NCI-H446 treated with DMSO at 0.1 percent for 48 hours (cell line): ENCODE data around the gene TYW1B.
"Not testable (repeated sequence)": the region's sequence is repeated elsewhere in the genome, so short reads cannot be mapped to it uniquely, and the experiment has no call there.

Experiments used
- DNase-seq: peaks from one replicate; lab custom pipeline; 2025; lab: John Stamatoyannopoulos, UW

Gene TYW1B

DNA sequence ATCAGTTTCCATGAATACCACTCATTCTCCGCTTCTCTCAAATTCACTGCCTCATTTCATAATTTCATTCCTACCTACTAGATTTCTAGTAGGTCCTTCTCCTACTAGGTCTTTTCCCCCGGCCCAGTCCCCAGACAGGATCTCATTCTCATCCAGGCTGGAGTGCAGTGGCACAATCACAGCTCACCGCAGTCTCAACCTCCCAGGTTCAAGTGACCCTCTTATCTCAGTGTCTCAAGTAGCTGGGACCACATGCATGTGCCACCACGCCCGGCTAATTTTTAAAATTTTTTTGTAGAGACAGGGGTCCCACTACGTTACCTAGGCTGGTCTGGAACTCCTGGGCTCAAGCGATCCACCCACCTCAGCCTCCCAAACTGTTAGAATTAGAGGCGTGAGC, 132.5 kb downstream of the TYW1B start:
- DNase-seq: not testable (repeated sequence)

DNA sequence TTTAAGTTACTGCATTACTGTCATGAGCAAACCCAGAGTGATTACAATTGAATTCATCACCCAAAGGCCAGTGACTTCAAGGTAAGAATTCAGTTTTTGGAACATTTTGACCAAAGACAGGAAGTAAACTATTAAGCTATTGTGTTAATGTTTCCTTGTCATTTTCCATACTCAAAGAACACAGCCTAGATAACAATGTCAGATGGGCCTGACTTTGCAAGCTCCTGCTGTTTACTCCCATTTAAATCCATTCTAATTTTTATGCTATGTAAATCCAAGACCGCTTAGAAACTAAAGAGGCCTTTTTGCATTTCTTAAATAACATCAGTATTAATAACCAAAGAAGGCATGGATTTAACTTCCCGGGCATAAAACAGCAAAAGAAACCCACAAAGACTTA, 136.6 kb downstream of the TYW1B start:
- not testable (repeated sequence) for DNase-seq

DNA sequence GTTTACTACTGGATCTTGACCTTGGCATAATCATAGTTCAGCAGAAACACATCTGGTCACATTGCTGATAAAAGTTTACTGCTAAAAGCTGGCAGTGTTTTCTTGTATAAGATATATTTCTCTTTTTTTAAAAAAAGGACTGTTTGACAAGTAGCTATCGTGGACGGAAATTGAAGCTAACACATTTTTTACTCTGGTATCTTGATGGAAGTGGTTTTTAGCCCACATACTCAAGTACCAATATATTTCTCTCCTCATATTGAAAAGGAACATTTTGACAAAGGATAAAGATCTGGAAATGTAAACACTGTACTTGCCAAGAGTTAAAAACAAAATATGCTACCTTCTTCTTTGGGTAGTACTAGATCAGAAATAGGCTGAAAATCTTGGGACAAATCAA, 137.8 kb downstream of the TYW1B start:
- not testable (repeated sequence) for DNase-seq

DNA sequence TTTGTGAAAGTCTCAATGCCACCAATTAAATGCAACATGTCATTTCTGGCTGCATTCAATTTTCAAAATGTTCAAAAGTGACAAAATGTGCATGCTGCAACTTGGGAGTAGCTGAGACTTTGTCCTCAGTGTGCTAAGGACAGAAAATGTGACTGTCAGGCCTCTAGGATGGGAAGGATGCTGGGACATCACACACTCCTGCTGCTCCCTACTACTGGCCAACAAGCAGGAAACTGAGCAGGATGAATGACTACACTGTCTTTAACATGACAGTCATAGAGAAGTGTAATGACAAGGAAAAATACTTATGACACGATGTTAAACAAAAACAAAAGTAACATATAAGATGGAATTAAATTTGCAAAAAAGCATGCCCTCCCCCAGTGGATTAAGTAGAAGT, 138.7 kb downstream of the TYW1B start:
- not testable (repeated sequence) for DNase-seq

DNA sequence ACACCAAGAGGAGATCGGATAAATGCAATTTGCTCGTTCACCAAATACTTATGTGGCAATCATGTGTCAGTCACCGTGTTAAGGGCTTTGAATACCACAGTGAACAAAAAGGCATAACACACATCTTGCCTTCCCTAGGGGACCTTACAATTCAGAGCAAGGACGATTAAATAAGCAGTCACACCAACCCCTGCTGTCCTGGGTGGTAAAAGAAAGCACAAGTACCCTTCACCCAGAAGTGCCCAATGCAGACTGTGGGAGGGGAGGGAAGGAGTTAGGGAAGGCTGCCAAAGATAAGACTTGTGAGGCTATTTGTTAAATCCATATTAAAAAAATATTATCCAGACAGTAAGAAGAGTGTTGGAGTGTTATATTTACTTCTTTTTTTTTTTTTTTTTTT, 146.8 kb downstream of the TYW1B start:
- DNase-seq: not testable (repeated sequence)

DNA sequence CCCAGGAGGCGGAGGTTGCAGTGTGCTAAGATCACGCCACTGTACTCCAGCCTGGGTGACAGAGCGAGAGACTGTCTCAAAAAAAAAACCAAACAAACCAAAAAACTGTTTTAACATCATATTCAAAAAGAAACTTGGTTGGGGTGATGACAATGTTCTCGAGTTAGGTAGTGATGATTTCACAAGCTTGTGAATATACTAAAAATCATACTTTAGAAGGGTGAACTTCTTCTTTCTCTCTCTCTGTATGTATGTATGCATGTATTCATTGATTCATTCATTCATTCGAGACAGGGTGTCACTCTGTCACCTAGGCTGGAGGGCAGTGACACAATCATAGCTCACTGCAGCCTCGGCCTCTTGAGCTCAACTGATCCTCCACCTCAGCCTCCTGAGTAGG, 151.1 kb downstream of the TYW1B start:
- DNase-seq: not testable (repeated sequence)

DNA sequence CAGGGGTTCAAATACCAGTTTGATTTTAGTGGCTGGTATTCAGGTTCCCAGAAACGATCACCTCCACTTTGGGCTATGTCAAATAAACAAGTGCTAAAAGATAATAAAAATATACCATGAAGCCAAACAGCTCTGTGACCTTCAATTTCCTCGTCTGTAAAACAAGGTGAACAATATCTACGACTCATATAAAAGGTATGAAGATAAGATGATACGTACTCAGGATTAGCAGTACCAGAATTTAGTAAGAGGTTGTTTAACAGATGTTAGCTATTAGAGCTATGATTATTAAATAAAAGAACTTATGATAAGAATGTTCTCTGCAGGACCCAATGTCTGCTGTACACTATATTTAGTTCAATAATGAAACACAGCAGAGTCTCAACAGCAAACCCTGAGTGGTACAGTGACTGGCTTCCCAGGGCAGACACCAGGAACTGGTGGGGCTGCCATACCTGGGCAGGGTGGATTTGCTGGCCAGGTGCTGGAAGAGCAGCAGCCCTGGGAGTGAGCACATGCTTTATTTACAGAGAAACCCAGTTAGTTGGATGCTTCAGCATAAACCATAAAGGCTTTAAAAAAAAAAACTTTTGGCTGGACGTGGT, 151.8 kb downstream of the TYW1B start:
- DNase-seq: not testable (repeated sequence)

DNA sequence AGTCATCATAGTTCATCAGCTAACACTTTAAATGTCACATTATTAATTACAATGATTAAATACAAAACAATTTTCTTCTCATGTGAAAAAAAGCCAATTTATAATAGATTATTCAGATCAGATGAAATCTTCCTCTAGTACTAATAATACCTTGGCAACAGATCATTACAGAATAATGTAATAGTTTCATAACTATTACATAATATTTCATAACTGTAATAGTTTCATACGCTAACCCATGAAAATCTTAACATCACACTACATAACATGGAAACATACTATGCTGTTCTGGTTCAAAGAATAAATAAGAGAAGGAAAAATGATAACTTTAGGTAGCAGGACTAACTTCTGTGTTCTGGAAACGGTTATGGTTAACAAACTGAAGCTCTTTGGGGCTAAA, 152.3 kb downstream of the TYW1B start:
- DNase-seq: not testable (repeated sequence)

DNA sequence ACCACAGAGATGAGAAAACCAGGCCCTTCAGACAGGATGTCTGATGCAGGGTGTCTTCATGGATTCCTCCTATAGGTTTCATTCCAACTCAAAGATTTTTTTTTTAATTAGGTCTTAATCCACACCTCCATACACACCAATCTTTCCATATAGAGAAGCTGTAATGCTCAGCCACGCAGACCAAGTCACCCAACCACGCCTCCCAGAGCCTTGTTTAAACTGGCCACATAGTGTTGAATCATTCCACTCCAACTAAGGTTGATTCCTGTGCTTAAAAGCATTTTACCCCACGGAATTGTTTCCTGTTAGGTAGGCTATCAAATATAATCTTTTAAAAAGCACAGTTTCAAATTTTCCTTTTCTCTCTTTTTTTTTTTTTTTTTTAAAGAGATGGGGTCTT, 153.6 kb downstream of the TYW1B start:
- no peak for DNase-seq

DNA sequence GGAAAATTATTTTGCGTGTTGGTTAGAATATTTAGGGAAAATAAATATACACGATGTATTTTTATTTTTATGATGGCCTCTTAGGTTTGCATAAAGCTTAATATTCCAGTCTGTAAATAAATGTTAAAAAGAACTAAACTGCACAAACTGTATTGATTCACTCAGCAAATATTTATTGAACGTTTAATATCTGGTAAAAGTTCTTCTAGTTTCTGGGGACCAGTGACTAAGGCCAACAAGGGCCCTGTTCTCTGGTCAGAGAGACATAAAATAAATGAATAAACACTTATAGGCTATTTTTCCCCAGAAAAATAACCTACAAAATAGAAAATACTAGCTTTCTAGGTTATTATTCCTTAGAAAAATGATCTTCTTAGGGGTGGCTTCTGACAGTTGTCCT, 157.2 kb downstream of the TYW1B start:
- DNase-seq: not testable (repeated sequence)

DNA sequence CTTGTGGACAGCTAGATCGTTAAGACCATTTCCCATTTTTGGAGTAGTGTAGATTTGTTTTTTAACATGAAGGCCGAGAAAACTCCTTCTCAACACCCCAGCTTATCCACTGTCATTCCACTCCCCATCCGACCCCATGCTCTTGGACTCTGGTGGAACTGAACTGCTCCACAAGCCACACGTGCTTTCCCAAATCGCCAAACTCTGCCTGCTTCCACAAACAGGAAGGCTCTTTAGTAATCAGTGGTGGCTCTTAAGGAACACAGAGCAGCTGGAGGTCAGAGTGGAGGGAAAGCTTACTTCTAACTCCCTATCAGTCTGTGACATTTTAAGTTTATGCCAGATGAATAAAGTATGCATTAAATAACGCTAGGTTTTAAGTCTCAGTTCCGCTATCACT, 159.6 kb downstream of the TYW1B start:
- DNase-seq: not testable (repeated sequence)

DNA sequence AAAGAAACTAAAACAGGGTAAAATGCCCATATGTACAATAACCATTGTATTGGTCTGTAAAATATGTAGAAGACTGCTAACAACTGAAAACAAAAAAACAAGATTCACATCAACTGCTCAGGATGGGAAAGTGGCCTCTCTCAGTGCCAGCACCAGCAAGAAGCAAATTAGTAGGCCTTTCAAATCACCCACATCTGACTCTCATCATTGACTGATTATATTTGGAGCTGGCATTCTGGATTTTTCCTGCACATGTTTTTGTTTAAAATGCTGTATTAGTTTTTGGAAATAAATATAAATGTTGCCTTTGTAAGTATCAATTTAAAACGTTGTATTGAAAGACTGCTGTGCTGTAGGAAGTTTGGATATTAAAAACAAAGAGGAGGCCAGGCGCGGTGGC, 161.0 kb downstream of the TYW1B start:
- DNase-seq: not testable (repeated sequence)

DNA sequence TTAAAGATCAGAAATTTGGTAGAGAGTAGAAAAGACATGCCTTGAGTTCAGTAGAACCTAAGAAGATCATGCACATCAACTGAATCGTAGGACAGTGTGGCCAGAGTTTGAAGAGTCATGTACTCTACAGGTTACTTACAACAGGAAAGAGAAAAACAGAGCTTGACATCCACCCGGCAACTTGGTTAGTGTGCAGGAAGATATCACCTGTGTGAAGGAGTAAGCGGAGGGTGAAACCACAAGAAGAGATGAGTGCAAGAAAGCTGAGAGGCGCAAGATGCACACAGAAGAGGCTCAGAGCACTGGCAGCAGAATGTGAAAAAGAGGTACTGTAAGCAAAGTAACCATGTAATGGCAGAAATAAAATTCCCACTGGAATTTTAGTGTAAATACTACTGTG, 179.4 kb downstream of the TYW1B start:
- not testable (repeated sequence) for DNase-seq

DNA sequence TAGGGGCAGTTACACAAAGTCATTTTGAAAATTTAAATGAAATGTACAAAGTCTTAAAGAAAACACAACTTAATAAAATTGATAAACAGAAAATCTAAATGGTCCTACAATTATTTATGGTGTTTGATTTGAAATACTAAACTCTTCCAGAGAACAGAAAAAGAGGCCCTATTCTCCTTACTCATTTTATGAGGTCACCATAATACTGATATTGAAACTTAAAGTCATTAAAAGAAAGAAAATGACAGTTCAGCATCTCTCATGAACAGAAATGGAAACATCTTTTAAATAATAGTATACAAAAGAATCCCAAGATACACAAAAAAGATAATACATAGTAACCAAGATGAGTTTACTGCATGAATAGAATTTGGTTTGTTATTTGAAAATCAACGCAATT, 184.3 kb downstream of the TYW1B start:
- not testable (repeated sequence) for DNase-seq

DNA sequence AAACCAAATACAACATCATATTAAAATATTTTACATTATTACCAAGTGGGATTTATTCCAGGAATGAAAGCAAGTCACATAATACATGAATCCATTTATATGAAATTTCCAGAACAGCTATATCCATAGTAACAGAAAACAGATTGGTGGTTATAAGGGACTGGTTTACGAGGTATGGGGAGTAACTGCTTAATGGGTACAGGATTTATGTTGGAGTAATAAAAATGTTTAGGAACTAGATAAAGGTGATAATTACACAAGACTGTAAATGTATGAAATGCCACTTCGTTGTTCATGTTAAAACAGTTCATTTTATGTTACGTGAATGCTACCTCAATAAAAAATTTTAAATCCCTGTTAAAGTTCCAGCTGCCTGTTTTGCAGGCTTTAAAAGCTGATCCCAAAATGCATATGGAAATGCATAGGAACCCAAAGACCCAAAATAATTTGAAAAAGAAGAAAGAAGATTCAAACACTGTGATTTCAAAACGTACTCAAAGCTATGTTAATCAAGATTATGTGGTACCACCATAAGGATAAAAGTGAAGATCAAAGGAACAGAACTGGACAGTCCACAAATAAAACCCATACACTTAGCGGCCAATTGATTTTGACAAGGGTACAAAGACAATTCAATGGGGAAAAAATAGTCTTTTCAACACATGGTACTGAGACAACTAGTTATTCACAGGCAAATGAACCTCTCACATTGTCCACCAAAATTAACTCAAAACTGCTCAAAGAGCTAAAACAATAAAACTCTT, 186.3 kb downstream of the TYW1B start:
- not testable (repeated sequence) for DNase-seq

DNA sequence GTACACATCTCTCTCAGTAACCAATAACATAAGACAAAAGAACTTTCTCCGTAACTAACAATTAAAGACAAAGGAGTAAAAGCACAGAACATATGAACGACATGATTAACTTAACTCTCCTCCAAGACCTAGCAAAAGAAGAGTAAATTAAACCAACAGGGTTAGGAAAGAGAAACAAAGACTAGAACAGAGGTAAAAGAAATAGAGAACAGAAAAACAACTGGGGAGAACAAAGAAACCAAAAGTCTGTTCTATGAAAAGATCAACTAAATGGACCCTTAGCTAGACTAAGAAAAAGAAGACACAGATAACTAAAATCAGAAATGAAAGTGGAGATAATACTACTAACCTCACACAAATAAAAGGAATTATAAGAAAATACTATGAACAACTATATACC, 187.3 kb downstream of the TYW1B start:
- not testable (repeated sequence) for DNase-seq

DNA sequence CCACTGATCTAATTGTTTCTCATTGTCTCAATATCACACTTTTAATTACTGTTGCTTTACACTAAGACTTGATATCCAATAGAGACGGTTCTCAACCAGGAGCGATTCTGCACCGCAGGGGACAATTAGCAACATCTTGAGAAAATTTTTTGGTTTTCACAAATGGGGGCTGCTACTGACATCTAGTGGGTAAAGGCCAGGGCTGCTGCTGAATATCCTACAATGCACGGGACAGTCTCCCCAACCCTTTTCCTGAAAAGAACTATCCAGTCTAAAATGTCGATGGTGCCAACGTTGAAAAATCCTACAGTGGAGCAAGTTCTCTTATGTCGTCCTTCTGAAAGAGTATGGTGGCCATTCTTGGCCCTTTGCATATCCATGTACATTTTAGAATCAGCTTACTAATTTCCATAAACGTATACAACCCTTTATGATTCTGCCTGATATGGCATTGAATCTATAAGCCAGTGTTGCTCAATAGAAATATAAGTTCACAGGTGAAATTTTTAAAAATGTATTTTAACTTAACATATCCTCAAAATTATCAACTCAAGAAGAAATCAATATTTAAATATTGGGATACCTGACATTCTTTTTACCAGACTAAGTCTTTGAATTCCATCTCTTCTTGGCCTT, 192.6 kb downstream of the TYW1B start:
- DNase-seq: not testable (repeated sequence)

DNA sequence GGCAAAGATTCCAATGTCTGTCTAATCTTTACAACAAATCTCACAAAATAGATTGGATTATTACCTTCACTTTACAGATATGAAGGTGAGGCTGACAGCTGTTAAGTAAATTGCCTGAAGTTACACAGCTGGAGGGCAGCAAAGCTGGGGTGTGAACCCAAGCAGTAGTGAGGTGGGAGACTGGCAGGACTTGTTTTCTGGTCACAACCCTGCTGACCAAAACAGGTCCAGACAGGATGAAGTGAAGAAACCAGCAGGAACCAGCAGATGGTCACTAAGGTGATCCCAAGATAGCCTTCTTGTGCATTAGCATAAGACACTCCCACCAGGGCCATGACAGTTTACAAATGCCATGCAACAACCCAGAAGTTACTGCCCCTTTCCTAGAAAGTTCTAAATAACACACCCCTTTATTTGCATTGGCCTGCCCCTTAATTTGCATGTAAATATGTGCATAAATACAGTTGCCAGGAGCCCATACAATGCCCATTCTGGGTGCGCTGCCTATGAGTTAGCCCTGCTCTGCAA, 195.2 kb downstream of the TYW1B start:
- not testable (repeated sequence) for DNase-seq

DNA sequence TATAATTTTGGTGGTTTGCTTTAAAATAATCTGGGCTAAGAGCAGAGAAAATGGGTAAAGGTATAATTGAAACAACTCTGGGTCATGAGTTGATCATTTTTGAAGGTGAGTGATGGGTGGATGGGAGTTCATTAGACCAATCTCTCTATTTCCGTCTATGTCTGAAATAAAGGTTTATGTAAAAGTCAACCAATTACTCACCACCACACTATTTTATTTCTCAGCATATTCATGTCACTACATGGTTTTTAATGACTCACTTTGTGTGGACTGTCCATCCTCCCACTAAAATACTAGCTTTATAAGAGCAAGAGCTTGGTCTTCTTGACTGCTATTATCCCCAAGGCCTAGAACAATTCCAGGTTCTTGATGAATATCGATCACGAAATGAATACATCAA, 199.6 kb downstream of the TYW1B start:
- DNase-seq: not testable (repeated sequence)

DNA sequence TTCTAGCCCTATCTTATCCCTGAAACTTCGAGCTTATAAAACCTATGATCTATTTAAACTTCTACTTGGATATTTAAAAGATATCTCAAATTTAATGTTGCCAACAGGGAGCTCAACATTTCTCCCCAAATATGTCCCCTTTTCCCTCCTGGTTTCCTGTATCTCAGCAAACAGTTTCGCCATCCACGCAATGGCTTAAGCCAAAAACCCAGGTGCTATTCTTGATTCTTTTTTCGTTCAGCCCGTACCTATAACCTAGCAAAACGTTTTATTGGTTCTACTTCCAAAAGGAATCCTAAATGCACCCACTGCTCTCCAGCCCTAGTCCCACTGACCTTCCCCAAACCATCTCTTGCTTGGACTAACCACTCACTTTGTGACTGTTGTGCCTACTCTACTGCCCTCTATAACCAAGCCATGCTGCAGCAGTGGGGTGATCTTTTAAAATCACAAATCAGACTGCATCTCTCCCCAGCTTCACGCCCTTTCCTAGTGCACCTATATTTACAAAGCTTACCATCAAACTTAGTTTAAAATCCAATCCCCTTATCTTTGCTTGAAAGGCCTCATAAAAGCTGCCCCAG, 201.5 kb downstream of the TYW1B start:
- not testable (repeated sequence) for DNase-seq

DNA sequence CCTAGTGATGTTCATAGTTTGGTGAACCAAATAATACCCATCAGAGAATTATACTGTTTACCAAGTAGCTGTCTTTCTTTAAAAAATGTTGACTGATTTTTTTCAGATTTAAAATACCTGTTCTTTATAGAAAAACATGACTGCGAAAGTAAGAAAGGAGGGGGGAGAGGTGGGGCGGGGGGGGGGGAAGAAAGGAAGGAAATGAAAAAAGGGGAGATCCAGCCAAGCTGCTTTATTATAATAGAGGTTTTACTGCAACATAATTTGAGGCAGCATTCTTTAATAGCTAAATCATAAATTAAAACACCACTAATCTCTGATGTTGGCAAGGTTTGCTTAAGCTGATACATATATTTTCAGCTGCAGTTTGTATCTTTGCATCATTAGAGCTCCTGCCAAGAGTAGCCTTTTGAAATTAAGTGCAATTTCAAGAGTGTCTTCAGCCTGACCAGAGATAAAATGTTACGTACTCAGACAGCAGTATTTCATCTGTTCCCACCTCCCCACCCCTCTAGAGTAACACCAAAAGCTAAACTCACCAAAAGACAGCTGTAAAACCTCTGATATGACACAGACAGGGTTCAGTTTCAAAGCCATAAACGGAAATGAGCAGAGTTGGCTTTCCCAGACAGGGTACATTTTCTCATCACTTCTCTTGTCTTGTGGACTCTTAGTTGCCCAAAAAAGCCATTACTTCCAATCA, 202.1 kb downstream of the TYW1B start:
- DNase-seq: not testable (repeated sequence)

DNA sequence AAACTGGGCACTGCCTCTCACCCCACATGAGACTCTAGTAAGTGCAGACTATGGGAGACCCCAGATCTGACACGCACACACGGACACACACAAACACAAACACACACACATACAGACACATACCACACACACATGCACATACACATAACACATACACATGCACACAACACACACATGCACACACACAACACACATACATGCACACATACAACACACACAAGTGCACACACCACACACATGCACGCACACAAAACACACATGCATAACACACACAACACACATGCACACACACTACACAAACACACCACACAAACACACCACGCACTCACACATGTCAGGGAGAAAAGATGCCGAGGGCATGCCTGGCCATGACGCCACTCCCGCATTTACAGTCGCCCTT, 205.5 kb downstream of the TYW1B start:
- no peak for DNase-seq
